Heart right ventricle (tissue), 16 donors: ENCODE data around the gene DAGLB. TPM values are rescaled to one million over a fixed set of nuclear protein-coding genes. Genes with fewer than 3 reads are reported as not detected.
A peak's percentile ranks its signal among the peaks of the same experiment; 100 is the strongest.

ENCODE experiments used
- ATAC-seq, 8 donors: fragments of 200-7000 bp; cut with Tn5 transposase; one replicate each; pipeline ENCODE4 v1.9.1; 2020; ENCODE audit warnings: mild to moderate bottlenecking in 8 of 8, moderate library complexity in 8 of 8, moderate number of reproducible peaks in 1 of 8
- DNase-seq, 2 donors: peaks; one replicate each; pipeline ENCODE4 v3.0.0-alpha.2; 2020
- H3K27ac ChIP-seq, 10 donors: fragments of 200-600 bp; sonication (generic) in 2 of 10; one replicate each; pipeline versions ENCODE4 v1.5.0 to v1.8.0; 2020 to 2022; ENCODE audit warnings: mild to moderate bottlenecking in 3 of 10
- H3K27me3 ChIP-seq, 7 donors: fragments of 200-600 bp; one replicate each; pipeline ENCODE4 v1.8.0; 2021 to 2022; ENCODE audit warnings: mild to moderate bottlenecking in 2 of 7
- H3K36me3 ChIP-seq, 9 donors: fragments of 200-600 bp; sonication (generic) in 1 of 9; one replicate each; pipeline versions ENCODE4 v1.5.0 to v1.8.0; 2020 to 2022; ENCODE audit warnings: mild to moderate bottlenecking in 2 of 9
- H3K4me1 ChIP-seq, 9 donors: fragments of 200-600 bp; sonication (generic) in 1 of 9; one replicate each; pipeline versions ENCODE4 v1.5.0 to v1.8.0; 2020 to 2022; ENCODE audit warnings: mild to moderate bottlenecking in 4 of 9
- H3K4me3 ChIP-seq, 10 donors: fragments of 200-600 bp; sonication (generic) in 2 of 10; one replicate each; pipeline versions ENCODE4 v1.5.0 to v1.8.0; 2020 to 2022; ENCODE audit warnings: mild to moderate bottlenecking in 7 of 10, moderate library complexity in 2 of 10
- H3K9me3 ChIP-seq, 11 donors: fragments of 200-600 bp in 10 of 11; sonication (generic) in 2 of 11; one replicate each; pipeline versions ENCODE4 v1.5.0 to v1.8.0; 2013 to 2022; ENCODE audit warnings: mild to moderate bottlenecking in 2 of 11, control low read depth in 1 of 11, moderate library complexity in 1 of 11
- CTCF ChIP-seq, 9 donors: fragments of 200-600 bp; sonication (generic) in 2 of 9; IDR thresholded peaks; one replicate each; pipeline versions ENCODE4 v1.5.0 to v1.8.0; 2021 to 2022; ENCODE audit warnings: antibody characterized with exemption in 9 of 9, mild to moderate bottlenecking in 5 of 9, moderate library complexity in 1 of 9
- WGBS, 2 donors: extraction: QIAGEN DNeasy Blood & Tissue Kit; methylation state at CpG; one replicate each; pipeline ENCODE4 v1.1.7; 2013; ENCODE audit warnings: inconsistent platforms in 1 of 2; 5-methylcytosine and 5-hydroxymethylcytosine counted together
- intact Hi-C, 10 donors: fragments of 100-400 bp; cut with DNase I; formaldehyde crosslinking; loops; one replicate each; pipeline versions ENCODE4 v1.11.1 to v1.14.2; 2022
- polyA plus RNA-seq, 2 donors: library from polyadenylated mRNA; stranded (reverse); fragments of 200-250 nt; gene quantifications; one replicate each; pipeline ENCODE4 v1.2.3, GENCODE V29; 2013
- total RNA-seq, 10 donors: library from RNA; stranded (reverse); fragmentation: NEBNext Ultra II Directional in 3 of 10; extraction: Animal tissue kit (Norgen Biotek cat#: 25700) in 3 of 10; gene quantifications; one replicate each; pipeline versions ENCODE4 v1.2.1 to v1.2.4, GENCODE V29; 2021 to 2023
- donor health status: Arrhythmogenic right ventricular cardiomyopathy.
- donor health status: ischemic (EF 13 %, LVEDD 7.1; RV severe dilation, severe dysfunction).
- donor health status: healthy with polysubstance abuse.
- donor health status: DM: no; HTN: yes; CAD: no.
- donor health status: DM: no; HTN: no; CAD: no.
- donor health status: ischemic (EF 25% LVEDD 6.9; RV normal size, moderate dysfunction).
- donor health status: ischemic (EF 25% LVEDD 5.7; RV mildly dilated, moderate dysfunction).
- donor health status: healthy.
- donor health status: DM: yes; HTN: yes; CAD: no.
- donor health status: Ischemic cardiomyopathy.
- donor health status: ischemic (EF 35%, LVEDD 5.7; RV mildly dilated, moderate dysfunction).
- donor health status: nonischemic (EF 11% LVEDD 7.7; RV severe dilation, severe dysfunction).
- donor health status: DM: yes; HTN: yes; CAD: no.
- donor health status: PGD.
- donor health status: ischemic (EF 29% LVEDD 5.4; RV normal size, mild dysfunction).
- donor health status: nonischemic (EF 23%, LVEDD 6.1; RV moderate dilation, normal function).

DAGLB gene
- total and polyA plus RNA-seq, 12 donors = 4.8 to 12.9 (median 6.3) TPM

GRCh38 chr7:6486438-6487183, 38.9 kb upstream of the DAGLB start:
- peaks cover 0 to 17% (median 0%) of the 10 kb centered on the region in 11 donors for H3K9me3 ChIP-seq
- peaks cover 4 to 23% (median 21%) of the 10 kb centered on the region in 9 donors for H3K4me1 ChIP-seq
- no peak overlapping the region for H3K4me3 ChIP-seq
- peaks cover 0 to 9% (median 0%) of the 10 kb centered on the region in 9 donors for H3K36me3 ChIP-seq
- DNase-seq (no peak), ATAC-seq (no peak)
- no peak overlapping the region for H3K27ac ChIP-seq
- intact Hi-C loops = no loop called here
- TF ChIP-seq CTCF (IDR thresholded peaks at IDR 0.05) = no peak
- no peaks in the 10 kb centered on the region for H3K27me3 ChIP-seq
- WGBS, 2 donors = 93 to 94% methylated on average over 19 of the region's 19 CpGs

GRCh38 chr7:6482743-6483119, 35.0 kb upstream of the DAGLB start:
- TF ChIP-seq CTCF (IDR thresholded peaks at IDR 0.05) = no peak
- WGBS, 2 donors = 32 to 38% methylated on average over 6 of the region's 6 CpGs
- intact Hi-C loops = no loop called here
- peak overlapping the region; percentile 73 to 98 (median 86) for H3K4me3 ChIP-seq
- H3K4me1 ChIP-seq = peaks cover 7 to 53% (median 48%) of the 10 kb centered on the region in 9 donors
- peak overlapping the region in 9 of 10 donors; percentile 89 to 99 (median 95) for H3K27ac ChIP-seq
- no peak for DNase-seq
- no peak for ATAC-seq
- peaks cover 0 to 5% (median 0%) of the 10 kb centered on the region in 11 donors for H3K9me3 ChIP-seq
- H3K27me3 ChIP-seq = no peaks in the 10 kb centered on the region
- H3K36me3 ChIP-seq = peaks cover 0 to 41% (median 0%) of the 10 kb centered on the region in 9 donors

- peaks cover 7 to 56% (median 48%) of the 10 kb centered on the region in 9 donors for H3K4me1 ChIP-seq
- peak overlapping the region in 2 of 10 donors; percentile 14 to 96 for H3K27ac ChIP-seq
- ATAC-seq = no peak
These were observed 34.6 kb upstream of the DAGLB start for GRCh38 chr7:6482307-6482706.

GRCh38 chr7:6481445-6481844, 33.7 kb upstream of the DAGLB start:
- 71 to 86% methylated on average over 6 of the region's 6 CpGs for WGBS, 2 donors
- DNase-seq (no peak), ATAC-seq (no peak)
- Histone ChIP-seq H3K4me1 (peaks cover 7 to 65% (median 55%) of the 10 kb centered on the region in 9 donors), H3K27me3 (no peaks in the 10 kb centered on the region), H3K4me3 (peak overlapping the region in 1 of 10 donors; percentile 85), H3K9me3 (peaks cover 0 to 5% (median 0%) of the 10 kb centered on the region in 11 donors), H3K36me3 (peaks cover 0 to 52% (median 0%) of the 10 kb centered on the region in 9 donors), H3K27ac (no peak overlapping the region)
- no peak for TF ChIP-seq CTCF (IDR thresholded peaks at IDR 0.05)
- intact Hi-C loops = no loop called here

More at GRCh38 chr7:6482307-6482706, 34.6 kb upstream of the DAGLB start:
- Histone ChIP-seq H3K36me3 (peaks cover 0 to 44% (median 0%) of the 10 kb centered on the region in 9 donors), H3K9me3 (peaks cover 0 to 5% (median 0%) of the 10 kb centered on the region in 11 donors), H3K4me3 (peak overlapping the region in 7 of 10 donors; percentile 73 to 98 (median 94)), H3K27me3 (no peaks in the 10 kb centered on the region)
- no peak for DNase-seq
- no peak for TF ChIP-seq CTCF (IDR thresholded peaks at IDR 0.05)
- intact Hi-C loops = no loop called here
- whole genome bisulfite sequencing, 2 donors = 63 to 66% methylated on average over 4 of the region's 4 CpGs
